Brain pericyte (primary cell): ENCODE measurements around the gene GAPDH.
"Not testable (repeated sequence)": the region's sequence is repeated elsewhere in the genome, so short reads cannot be mapped to it uniquely, and the experiment has no call there.

ENCODE experiments used
- DNase-seq: peaks from one replicate; pipeline ENCODE4 v3.0.0-alpha.2; 2012; ENCODE audit warnings: low read depth, low spot score

Gene GAPDH

GRCh38 chr12:6529291-6529737, 5.0 kb upstream of the GAPDH start:
- DNase-seq = no peak

GRCh38 chr12:6530576-6531260, 3.6 kb upstream of the GAPDH start:
- DNase-seq = no peak

- no peak for DNase-seq
Measured at GRCh38 chr12:6532051-6532926, 2.0 kb upstream of the GAPDH start.

GRCh38 chr12:6532927-6533652, 1.2 kb upstream of the GAPDH start:
- no peak for DNase-seq

GRCh38 chr12:6533653-6533922, 729 bp upstream of the GAPDH start:
- no peak for DNase-seq

GRCh38 chr12:6534695-6534944, 303 bp downstream of the GAPDH start:
- DNase-seq = no peak

GRCh38 chr12:6534945-6535696, 804 bp downstream of the GAPDH start:
- DNase-seq = no peak

GRCh38 chr12:6535697-6535946, 1.3 kb downstream of the GAPDH start:
- DNase-seq = no peak

GRCh38 chr12:6535960-6536847, 1.9 kb downstream of the GAPDH start:
- DNase-seq = no peak

GRCh38 chr12:6536894-6537579, 2.7 kb downstream of the GAPDH start:
- no peak for DNase-seq

GRCh38 chr12:6537580-6538419, 3.5 kb downstream of the GAPDH start:
- not testable (repeated sequence) for DNase-seq

GRCh38 chr12:6538420-6539313, 4.3 kb downstream of the GAPDH start:
- no peak for DNase-seq

GRCh38 chr12:6539314-6539682, 5.0 kb downstream of the GAPDH start:
- no peak for DNase-seq

- no peak for DNase-seq
Measured at GRCh38 chr12:6539707-6540134, 5.4 kb downstream of the GAPDH start.

- DNase-seq = no peak
Measured at GRCh38 chr12:6540181-6540877, 6.0 kb downstream of the GAPDH start.

GRCh38 chr12:6541371-6542165, 7.3 kb downstream of the GAPDH start:
- no peak for DNase-seq

- DNase-seq = no peak
Measured at GRCh38 chr12:6542209-6543009, 8.1 kb downstream of the GAPDH start.
